Measurements from ENCODE around the gene DIRAS2. TPM values are rescaled to one million over a fixed set of nuclear protein-coding genes. Genes with fewer than 3 reads are reported as not detected.
"Not testable (repeated sequence)": the region's sequence is repeated elsewhere in the genome, so short reads cannot be mapped to it uniquely, and the experiment has no call there.

The DIRAS2 gene
- total and polyA plus RNA-seq, 8 donors = 0.05 to 0.79 (median 0.57) TPM; not detected in 1

DNA sequence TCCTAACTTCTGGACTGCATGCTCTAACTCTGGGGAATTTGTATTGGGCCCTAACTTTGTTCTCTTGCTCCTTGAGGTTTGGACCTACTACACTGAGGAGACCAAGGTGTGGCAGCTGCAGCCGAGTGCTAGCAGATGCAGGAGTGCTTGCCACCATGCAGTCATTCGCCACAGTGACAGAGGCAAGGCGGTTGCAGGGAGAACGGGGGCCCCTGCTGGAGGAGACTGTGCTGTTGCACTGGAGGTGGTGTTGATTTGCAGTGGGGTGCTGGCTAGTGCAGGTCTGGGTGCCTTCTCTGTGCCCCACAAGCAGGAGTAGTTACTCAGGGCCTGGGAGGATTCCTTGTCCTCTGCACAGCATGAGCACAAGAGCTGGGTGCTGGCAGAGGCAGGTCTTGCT lies 22.4 kb upstream of the DIRAS2 start:
- Histone ChIP-seq H3K27me3 (no peaks in the 10 kb centered on the region), H3K27ac (no peak overlapping the region), H3K9me3 (peaks cover 0 to 5% of the 10 kb centered on the region in 2 donors), H3K4me1 (no peaks in the 10 kb centered on the region), H3K36me3 (no peaks in the 10 kb centered on the region), H3K4me3 (no peak overlapping the region)
- TF ChIP-seq, protein P1, sequence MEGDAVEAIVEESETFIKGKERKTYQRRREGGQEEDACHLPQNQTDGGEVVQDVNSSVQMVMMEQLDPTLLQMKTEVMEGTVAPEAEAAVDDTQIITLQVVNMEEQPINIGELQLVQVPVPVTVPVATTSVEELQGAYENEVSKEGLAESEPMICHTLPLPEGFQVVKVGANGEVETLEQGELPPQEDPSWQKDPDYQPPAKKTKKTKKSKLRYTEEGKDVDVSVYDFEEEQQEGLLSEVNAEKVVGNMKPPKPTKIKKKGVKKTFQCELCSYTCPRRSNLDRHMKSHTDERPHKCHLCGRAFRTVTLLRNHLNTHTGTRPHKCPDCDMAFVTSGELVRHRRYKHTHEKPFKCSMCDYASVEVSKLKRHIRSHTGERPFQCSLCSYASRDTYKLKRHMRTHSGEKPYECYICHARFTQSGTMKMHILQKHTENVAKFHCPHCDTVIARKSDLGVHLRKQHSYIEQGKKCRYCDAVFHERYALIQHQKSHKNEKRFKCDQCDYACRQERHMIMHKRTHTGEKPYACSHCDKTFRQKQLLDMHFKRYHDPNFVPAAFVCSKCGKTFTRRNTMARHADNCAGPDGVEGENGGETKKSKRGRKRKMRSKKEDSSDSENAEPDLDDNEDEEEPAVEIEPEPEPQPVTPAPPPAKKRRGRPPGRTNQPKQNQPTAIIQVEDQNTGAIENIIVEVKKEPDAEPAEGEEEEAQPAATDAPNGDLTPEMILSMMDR (IDR thresholded peaks at IDR 0.05) = no peak
- no peak for DNase-seq
- no peak for ATAC-seq
- intact Hi-C loops (cut with DNase I) = no loop called here

DNA sequence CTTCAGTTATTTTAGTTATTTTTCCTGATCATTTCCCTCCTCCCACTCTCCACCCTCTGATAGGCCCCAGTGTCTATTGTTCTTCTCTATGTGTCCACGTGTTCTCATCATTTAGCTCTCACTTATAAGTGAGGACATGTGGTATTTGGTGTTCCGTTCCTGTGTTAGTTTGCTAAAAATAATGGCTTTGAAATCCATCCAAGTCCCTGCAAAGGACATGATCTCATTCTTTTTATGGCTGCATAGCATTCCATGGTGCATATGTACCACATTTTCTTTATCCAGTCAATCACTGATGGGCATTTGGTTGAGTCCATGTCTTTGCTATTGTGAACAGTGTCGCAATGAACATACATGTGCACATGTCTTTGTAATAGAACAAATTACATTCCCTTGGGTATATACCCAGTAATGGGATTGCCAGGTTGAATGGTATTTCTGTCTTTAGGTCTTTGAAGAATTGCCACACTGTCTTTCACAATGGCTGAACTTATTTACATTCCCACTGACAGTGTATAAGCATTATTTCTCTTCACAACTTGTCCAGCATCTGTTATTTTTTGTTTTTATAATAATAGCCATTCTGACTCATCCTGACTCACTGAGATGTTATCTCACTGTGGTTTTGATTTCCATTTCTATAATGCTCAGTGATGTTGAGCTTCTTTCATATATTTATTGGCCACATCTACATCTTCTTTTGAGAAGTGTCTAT lies 17.2 kb upstream of the DIRAS2 start:
- DNase-seq (no peak), ATAC-seq (no peak)
- intact Hi-C loops (cut with DNase I) = no loop called here

DNA sequence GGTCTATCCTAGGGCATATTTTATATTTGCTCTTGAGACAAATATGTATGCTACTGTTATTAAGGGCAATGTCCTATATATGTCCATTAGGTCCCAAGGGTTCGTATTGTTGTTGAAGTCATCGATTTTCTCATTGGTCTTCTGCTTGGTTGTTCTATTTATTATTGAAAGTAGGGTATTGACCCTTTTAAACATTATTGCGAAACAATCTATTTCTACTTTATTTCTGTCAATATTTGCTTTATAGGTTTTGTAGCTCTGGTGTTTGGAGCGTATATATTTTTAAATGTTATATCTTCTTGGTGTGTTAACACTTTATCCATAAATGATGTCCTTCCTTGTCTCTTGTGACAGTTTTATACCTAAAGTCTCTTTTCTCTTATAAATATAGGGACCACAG lies 16.2 kb upstream of the DIRAS2 start:
- H3K4me1 ChIP-seq = no peaks in the 10 kb centered on the region
- H3K4me3 ChIP-seq = no peak overlapping the region
- H3K36me3 ChIP-seq = no peaks in the 10 kb centered on the region
- H3K27me3 ChIP-seq = no peaks in the 10 kb centered on the region
- peaks cover 0 to under 1% of the 10 kb centered on the region in 2 donors for H3K9me3 ChIP-seq
- intact Hi-C loops (cut with DNase I) = no loop called here
- no peak for DNase-seq
- ATAC-seq = no peak
- no peak overlapping the region for H3K27ac ChIP-seq
- TF ChIP-seq, protein P1 (IDR thresholded peaks at IDR 0.05) = no peak

More for the DNA sequence above, 17.2 kb upstream of the DIRAS2 start:
- peaks cover 0 to 2% of the 10 kb centered on the region in 2 donors for H3K9me3 ChIP-seq
- H3K36me3 ChIP-seq = no peaks in the 10 kb centered on the region
- TF ChIP-seq, protein P1 (IDR thresholded peaks at IDR 0.05) = no peak
- no peaks in the 10 kb centered on the region for H3K27me3 ChIP-seq
- no peak overlapping the region for H3K4me3 ChIP-seq
- H3K27ac ChIP-seq = no peak overlapping the region
- no peaks in the 10 kb centered on the region for H3K4me1 ChIP-seq

DNA sequence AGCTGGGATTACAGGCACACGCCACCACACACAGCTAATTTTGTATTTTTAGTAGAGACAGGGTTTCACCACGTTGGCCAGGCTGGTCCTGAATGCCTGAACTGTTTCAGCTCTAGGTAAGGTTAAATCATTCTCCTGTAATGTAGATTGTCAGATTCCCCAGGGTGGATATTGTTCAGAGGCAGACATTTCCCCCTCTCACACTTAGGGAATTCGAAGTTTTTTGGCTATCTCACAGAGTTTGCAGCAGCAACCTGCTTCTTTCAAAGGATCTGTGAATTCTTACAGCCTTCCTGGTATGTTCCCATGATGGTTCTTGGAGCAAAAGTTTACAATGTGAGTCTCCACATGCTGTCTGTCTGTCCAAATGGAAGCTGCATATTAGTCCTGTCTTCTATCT lies 15.6 kb upstream of the DIRAS2 start:
- TF ChIP-seq, protein P1 (IDR thresholded peaks at IDR 0.05) = no peak
- Histone ChIP-seq H3K4me3 (no peak overlapping the region), H3K27me3 (no peaks in the 10 kb centered on the region), H3K9me3 (no peaks in the 10 kb centered on the region), H3K36me3 (no peaks in the 10 kb centered on the region), H3K4me1 (no peaks in the 10 kb centered on the region), H3K27ac (no peak overlapping the region)
- intact Hi-C loops (cut with DNase I) = no loop called here
- DNase-seq = no peak
- no peak for ATAC-seq

DNA sequence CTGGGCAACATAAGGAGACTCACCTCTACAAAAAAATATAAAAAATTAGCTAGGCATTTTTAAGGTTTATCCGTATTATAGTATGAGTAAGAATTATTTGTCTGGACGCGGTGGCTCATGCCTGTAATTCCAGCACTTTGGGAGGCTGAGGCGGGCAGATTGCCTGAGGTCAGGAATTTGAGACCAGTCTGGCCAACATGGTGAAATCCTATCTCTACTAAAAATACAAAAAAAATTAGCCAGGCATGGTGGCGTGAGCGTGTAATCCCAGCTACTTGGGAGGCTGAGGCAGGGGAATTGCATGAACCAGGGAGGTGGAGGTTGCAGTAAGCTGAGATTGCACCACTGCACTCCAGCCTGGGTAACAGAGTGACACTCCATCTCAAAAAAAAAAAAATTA lies 14.3 kb upstream of the DIRAS2 start:
- H3K4me1 ChIP-seq; H3K4me3 ChIP-seq; H3K9me3 ChIP-seq; H3K36me3 ChIP-seq; ATAC-seq; intact Hi-C loops (cut with DNase I); DNase-seq; H3K27ac ChIP-seq; H3K27me3 ChIP-seq: not testable (repeated sequence)

DNA sequence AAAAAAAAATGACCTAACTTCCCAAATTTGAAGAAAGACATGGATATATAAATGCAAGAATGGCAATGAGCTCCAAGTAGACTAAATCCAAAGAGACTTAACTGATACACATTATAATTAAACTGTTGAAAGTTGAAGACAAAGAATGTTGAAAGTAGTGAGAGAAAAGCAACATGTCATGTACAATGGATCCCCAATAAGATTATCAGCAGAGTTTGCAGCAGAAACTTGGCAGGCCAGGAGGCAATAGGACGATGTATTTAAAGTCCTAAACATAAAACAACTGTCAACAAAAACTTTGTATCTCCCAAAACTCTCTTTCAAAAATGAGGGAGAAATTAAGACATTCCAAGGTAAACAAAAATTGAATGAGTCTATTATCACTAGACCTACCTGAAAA lies 8.6 kb upstream of the DIRAS2 start:
- ATAC-seq = no peak
- H3K27ac ChIP-seq = no peak overlapping the region
- H3K4me1 ChIP-seq = no peaks in the 10 kb centered on the region
- no peaks in the 10 kb centered on the region for H3K36me3 ChIP-seq
- DNase-seq = no peak
- no peak overlapping the region for H3K4me3 ChIP-seq
- TF ChIP-seq, protein P1 (IDR thresholded peaks at IDR 0.05) = no peak
- H3K27me3 ChIP-seq = peaks cover 0 to 5% of the 10 kb centered on the region in 2 donors
- H3K9me3 ChIP-seq = peaks cover 4 to 25% of the 10 kb centered on the region in 2 donors
- intact Hi-C loops (cut with DNase I) = no loop called here

Data from left lung (tissue), 10 donors.